HepG2 (cell line): ENCODE measurements around the gene CHTF18. TPM values are rescaled to one million over a fixed set of nuclear protein-coding genes. Genes with fewer than 3 reads are reported as not detected.

ENCODE experiments used
- ATAC-seq: fragments of 200-7000 bp; cut with Tn5 transposase; 3 replicates; pipeline ENCODE4 v1.9.1; 2020; ENCODE audit warnings: mild to moderate bottlenecking, moderate library complexity
- BruUV-seq: library from RNA; stranded (reverse); fragments of 400-500 nt; replicated peaks from 2 replicates; lab custom pipeline; 2021; lab: Mats Ljungman, UMichigan
- CTCF ChIA-PET: fragments of 300-600 bp; formaldehyde crosslinking; extraction: SDS; loops from one replicate; lab custom pipeline; 2021; ENCODE audit warnings: low total read pairs, inconsistent platforms, low intra/inter-chr PET ratio; lab: Yijun Ruan, JAX
- POLR2A ChIA-PET: fragments of 350-600 bp; sonication (Branson Sonifier 250); formaldehyde crosslinking; loops from one replicate; lab custom pipeline; 2020; ENCODE audit warnings: antibody characterized with exemption, inconsistent platforms; lab: Yijun Ruan, JAX
- DNase-seq: peaks from one replicate; pipeline ENCODE4 v3.0.0-alpha.2; 2015; ENCODE audit warnings: low spot score
- FAIRE-seq: peaks from 3 replicates; lab custom pipeline; 2011; peaks lifted over from hg19 to GRCh38; lab: Jason Lieb, UNC
- H2AFZ ChIP-seq: one replicate; pipeline ENCODE4 v1.6.1; 2011; ENCODE audit warnings: low read length, inconsistent platforms
- H3K27ac ChIP-seq: fragments of 300-600 bp; 3 replicates; pipeline ENCODE4 v1.8.0; 2011; ENCODE audit warnings: mixed run types, mild to moderate bottlenecking, mixed read lengths, low read length, inconsistent platforms; ENCODE audit not compliant: insufficient read depth; ENCODE audit errors: extremely low read length
- H3K27me3 ChIP-seq, 2 experiments: fragments of 200-600 bp in 1 of 2; 2 replicates in 1 of 2; 3 replicates in 1 of 2; pipeline versions ENCODE4 v1.6.0 to v1.8.0; 2011; ENCODE audit warnings: low read length in 2 of 2, mild to moderate bottlenecking in 2 of 2, moderate library complexity in 2 of 2, inconsistent platforms in 1 of 2; ENCODE audit not compliant: insufficient read depth in 2 of 2, control insufficient read depth in 1 of 2
- H3K36me3 ChIP-seq, 2 experiments: fragments of 200-600 bp in 1 of 2; replicated peaks in 1 of 2; 2 replicates in 1 of 2; 3 replicates in 1 of 2; pipeline versions ENCODE4 v1.5.1 to v1.8.0; 2011; ENCODE audit warnings: low read length in 2 of 2, inconsistent platforms in 1 of 2; ENCODE audit not compliant: insufficient read depth in 2 of 2, control insufficient read depth in 1 of 2
- H3K4me1 ChIP-seq: 2 replicates; pipeline ENCODE4 v1.5.1; 2012; ENCODE audit warnings: low read length, inconsistent platforms; ENCODE audit not compliant: insufficient read depth
- H3K4me2 ChIP-seq: 2 replicates; pipeline ENCODE4 v1.6.0; 2011; ENCODE audit warnings: low read depth, low read length, inconsistent platforms
- H3K4me3 ChIP-seq, 3 experiments: fragments of 200-600 bp in 1 of 3; sonication (generic), shearing (Covaris generic) in 1 of 3; replicated peaks in 1 of 3; 2 replicates each; pipeline ENCODE4 v1.5.1; 2011 to 2016; ENCODE audit warnings: low read length in 3 of 3, inconsistent platforms in 2 of 3, low read depth in 2 of 3, mild to moderate bottlenecking in 2 of 3, control low read depth in 1 of 3, mixed read lengths in 1 of 3; ENCODE audit not compliant: insufficient read depth in 1 of 3
- H3K79me2 ChIP-seq: one replicate; pipeline ENCODE4 v1.6.1; 2011; ENCODE audit warnings: low read length, inconsistent platforms; ENCODE audit not compliant: insufficient read depth
- H3K9ac ChIP-seq: 2 replicates; pipeline ENCODE4 v1.6.0; 2011; ENCODE audit warnings: mild to moderate bottlenecking, low read depth, low read length, inconsistent platforms; ENCODE audit not compliant: insufficient read depth
- H3K9me3 ChIP-seq: 2 replicates; pipeline ENCODE4 v1.5.1; 2012; ENCODE audit warnings: mild to moderate bottlenecking, low read length
- H4K20me1 ChIP-seq: 2 replicates; pipeline ENCODE4 v1.6.0; 2011; ENCODE audit warnings: inconsistent platforms, mild to moderate bottlenecking, low read length, moderate library complexity; ENCODE audit not compliant: insufficient read depth
- FOSL1 ChIP-seq: sonication (generic); formaldehyde crosslinking; IDR thresholded peaks from 2 replicates; pipeline ENCODE4 v1.9.0; 2021; ENCODE audit warnings: missing genetic modification reagents, borderline replicate concordance
- GLMP ChIP-seq: sonication (generic); formaldehyde crosslinking; IDR thresholded peaks from 2 replicates; pipeline ENCODE4 v1.9.0; 2021; ENCODE audit warnings: missing genetic modification reagents, mild to moderate bottlenecking, borderline replicate concordance
- HOXA5 ChIP-seq: sonication (generic); formaldehyde crosslinking; IDR thresholded peaks from 2 replicates; pipeline ENCODE4 v1.4.0; 2020; ENCODE audit warnings: missing genetic modification reagents
- MEIS2 ChIP-seq: sonication (generic); formaldehyde crosslinking; IDR thresholded peaks from 2 replicates; pipeline ENCODE4 v1.9.0; 2021; ENCODE audit warnings: mild to moderate bottlenecking, missing genetic modification reagents
- PHF5A ChIP-seq: IDR thresholded peaks from one replicate; pipeline ENCODE4 v1.6.1; 2018; ENCODE audit warnings: low read depth, missing genetic modification reagents; ENCODE audit not compliant: unreplicated experiment
- SRSF1 ChIP-seq: fragments of 200-400 bp; formaldehyde crosslinking; optimal IDR thresholded peaks from 2 replicates; pipeline ENCODE3; 2017; ENCODE audit warnings: mild to moderate bottlenecking, low read depth, low read length, moderate library complexity
- ZNF678 ChIP-seq: sonication (generic); formaldehyde crosslinking; IDR thresholded peaks from 2 replicates; pipeline ENCODE4 v1.4.0; 2020; ENCODE audit warnings: mild to moderate bottlenecking, missing genetic modification reagents
- ZNF75D ChIP-seq: sonication (generic); formaldehyde crosslinking; IDR thresholded peaks from 2 replicates; pipeline ENCODE4 v1.8.1; 2023; ENCODE audit warnings: missing genetic modification reagents, mild to moderate bottlenecking, borderline replicate concordance
- ZNF883 ChIP-seq: sonication (generic); formaldehyde crosslinking; IDR thresholded peaks from 2 replicates; pipeline ENCODE4 v1.5.1; 2020; ENCODE audit warnings: mild to moderate bottlenecking, missing genetic modification reagents; ENCODE audit errors: not compliant biosample characterization
- ZXDC ChIP-seq: sonication (generic); formaldehyde crosslinking; IDR thresholded peaks from 2 replicates; pipeline ENCODE4 v1.5.0; 2020; ENCODE audit warnings: mild to moderate bottlenecking, missing genetic modification reagents
- whole genome bisulfite sequencing: methylation state at CpG from one replicate; pipeline ENCODE4 v1.1.6; 2017; ENCODE audit warnings: low lambda C conversion rate; 5-methylcytosine and 5-hydroxymethylcytosine counted together
- in situ Hi-C: cut with HindIII; loops from 2 replicates; pipeline ENCODE4 v1.10.0; 2017; ENCODE audit warnings: low pct_unique_long_range_greater_than_20kb; ENCODE audit not compliant: extremely low pct_ligation_motif_present
- intact Hi-C: fragments of 100-400 bp; cut with micrococcal nuclease; formaldehyde crosslinking; loops from one replicate; pipeline ENCODE4 v1.10.0; 2022; ENCODE audit not compliant: unreplicated experiment
- polyA plus RNA-seq, 8 experiments: library from polyadenylated mRNA; depleted of rRNA in 3 of 8; stranded (reverse) in 7 of 8; unstranded in 1 of 8; fragments of >200 nt; fragmentation: Illumina TruSeq in 4 of 8; extraction: Trizol in 4 of 8; gene quantifications; 2 replicates each; pipeline versions ENCODE4 v1.2.1 to v1.2.3, GENCODE V29; 2011 to 2016; ENCODE audit warnings: low read depth in 4 of 8, missing spikeins in 1 of 8, mixed read lengths in 1 of 8; ENCODE audit not compliant: insufficient read depth in 1 of 8
- total RNA-seq, 5 experiments: library from RNA; depleted of rRNA; stranded (reverse); fragments of >200 nt; fragmentation: Illumina TruSeq; extraction: Trizol; gene quantifications; 2 replicates each; pipeline ENCODE4 v1.2.3, GENCODE V29; 2016; ENCODE audit warnings: low read depth in 1 of 5
- TF ChIP-seq, protein P1 (sequence below): sonication (generic); formaldehyde crosslinking; IDR thresholded peaks from 2 replicates; pipeline ENCODE4 v1.5.1; 2020; ENCODE audit warnings: mild to moderate bottlenecking, moderate library complexity, missing genetic modification reagents
- TF ChIP-seq, protein P2 (sequence below): sonication (generic); formaldehyde crosslinking; IDR thresholded peaks from 2 replicates; pipeline ENCODE4 v1.5.1; 2020; ENCODE audit warnings: mild to moderate bottlenecking, missing genetic modification reagents
- TF ChIP-seq, protein P3 (sequence below): sonication (generic); formaldehyde crosslinking; IDR thresholded peaks from 2 replicates; pipeline ENCODE4 v1.5.1; 2020; ENCODE audit warnings: missing genetic modification reagents, mild to moderate bottlenecking, borderline replicate concordance

Gene CHTF18
- total and polyA plus RNA-seq, 2 of the 13 experiments (the other 11 are each of a cell fraction or from before 2014, with no cell fraction given) = 8.6 to 22.9 TPM

GRCh38 chr16:842711-843560, 54.5 kb downstream of the CHTF18 start:
- DNase-seq (no peak), ATAC-seq (no peak), FAIRE-seq (no peak)
- no peaks in the 10 kb centered on the region for H3K79me2 ChIP-seq
- no peak overlapping the region for H3K4me2 ChIP-seq
- H3K27ac ChIP-seq = no peak overlapping the region
- CTCF ChIA-PET = no interaction called here
- no peaks in the 10 kb centered on the region for H3K36me3 ChIP-seq
- H2AFZ ChIP-seq = no peak overlapping the region
- H3K27me3 ChIP-seq = peaks cover 12 to 55% of the 10 kb centered on the region in 2 experiments
- H3K4me1 ChIP-seq = no peaks in the 10 kb centered on the region
- H3K9ac ChIP-seq = no peak overlapping the region
- POLR2A ChIA-PET = no interaction called here
- H3K4me3 ChIP-seq = no peak overlapping the region
- H4K20me1 ChIP-seq = no peaks in the 10 kb centered on the region
- H3K9me3 ChIP-seq = no peaks in the 10 kb centered on the region
- no TSS peak for BruUV-seq
- in situ Hi-C loops (no loop called here), intact Hi-C loops (no loop called here)
- 32% methylated on average over 11 of the region's 33 CpGs for WGBS
- TF ChIP-seq PHF5A (CRISPR knock-in tag) (no peak), SRSF1 (no peak), ZNF883 (CRISPR knock-in tag) (no peak), ZNF75D (CRISPR knock-in tag) (no peak), FOSL1 (CRISPR knock-in tag) (no peak), ZNF678 (CRISPR knock-in tag) (no peak), HOXA5 (CRISPR knock-in tag) (no peak), GLMP (CRISPR knock-in tag) (no peak), MEIS2 (CRISPR knock-in tag) (no peak), ZXDC (no peak)
- TF ChIP-seq, protein P1, sequence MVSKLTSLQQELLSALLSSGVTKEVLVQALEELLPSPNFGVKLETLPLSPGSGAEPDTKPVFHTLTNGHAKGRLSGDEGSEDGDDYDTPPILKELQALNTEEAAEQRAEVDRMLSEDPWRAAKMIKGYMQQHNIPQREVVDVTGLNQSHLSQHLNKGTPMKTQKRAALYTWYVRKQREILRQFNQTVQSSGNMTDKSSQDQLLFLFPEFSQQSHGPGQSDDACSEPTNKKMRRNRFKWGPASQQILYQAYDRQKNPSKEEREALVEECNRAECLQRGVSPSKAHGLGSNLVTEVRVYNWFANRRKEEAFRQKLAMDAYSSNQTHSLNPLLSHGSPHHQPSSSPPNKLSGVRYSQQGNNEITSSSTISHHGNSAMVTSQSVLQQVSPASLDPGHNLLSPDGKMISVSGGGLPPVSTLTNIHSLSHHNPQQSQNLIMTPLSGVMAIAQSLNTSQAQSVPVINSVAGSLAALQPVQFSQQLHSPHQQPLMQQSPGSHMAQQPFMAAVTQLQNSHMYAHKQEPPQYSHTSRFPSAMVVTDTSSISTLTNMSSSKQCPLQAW (CRISPR knock-in tag) = no peak
- TF ChIP-seq, protein P2, sequence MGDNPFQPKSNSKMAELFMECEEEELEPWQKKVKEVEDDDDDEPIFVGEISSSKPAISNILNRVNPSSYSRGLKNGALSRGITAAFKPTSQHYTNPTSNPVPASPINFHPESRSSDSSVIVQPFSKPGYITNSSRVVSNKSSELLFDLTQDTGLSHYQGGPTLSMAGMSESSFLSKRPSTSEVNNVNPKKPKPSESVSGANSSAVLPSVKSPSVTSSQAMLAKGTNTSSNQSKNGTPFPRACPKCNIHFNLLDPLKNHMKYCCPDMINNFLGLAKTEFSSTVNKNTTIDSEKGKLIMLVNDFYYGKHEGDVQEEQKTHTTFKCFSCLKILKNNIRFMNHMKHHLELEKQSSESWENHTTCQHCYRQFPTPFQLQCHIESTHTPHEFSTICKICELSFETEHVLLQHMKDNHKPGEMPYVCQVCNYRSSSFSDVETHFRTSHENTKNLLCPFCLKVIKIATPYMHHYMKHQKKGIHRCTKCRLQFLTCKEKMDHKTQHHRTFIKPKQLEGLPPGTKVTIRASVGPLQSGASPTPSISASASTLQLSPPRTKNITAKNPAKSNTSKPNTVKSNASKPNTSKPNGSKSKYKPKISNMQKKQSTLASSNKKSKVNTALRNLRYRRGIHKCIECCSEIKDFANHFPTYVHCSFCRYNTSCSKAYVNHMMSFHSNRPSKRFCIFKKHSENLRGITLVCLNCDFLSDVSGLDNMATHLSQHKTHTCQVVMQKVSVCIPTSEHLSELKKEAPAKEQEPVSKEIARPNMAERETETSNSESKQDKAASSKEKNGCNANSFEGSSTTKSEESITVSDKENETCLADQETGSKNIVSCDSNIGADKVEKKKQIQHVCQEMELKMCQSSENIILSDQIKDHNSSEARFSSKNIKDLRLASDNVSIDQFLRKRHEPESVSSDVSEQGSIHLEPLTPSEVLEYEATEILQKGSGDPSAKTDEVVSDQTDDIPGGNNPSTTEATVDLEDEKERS (CRISPR knock-in tag) = no peak
- TF ChIP-seq, protein P3, sequence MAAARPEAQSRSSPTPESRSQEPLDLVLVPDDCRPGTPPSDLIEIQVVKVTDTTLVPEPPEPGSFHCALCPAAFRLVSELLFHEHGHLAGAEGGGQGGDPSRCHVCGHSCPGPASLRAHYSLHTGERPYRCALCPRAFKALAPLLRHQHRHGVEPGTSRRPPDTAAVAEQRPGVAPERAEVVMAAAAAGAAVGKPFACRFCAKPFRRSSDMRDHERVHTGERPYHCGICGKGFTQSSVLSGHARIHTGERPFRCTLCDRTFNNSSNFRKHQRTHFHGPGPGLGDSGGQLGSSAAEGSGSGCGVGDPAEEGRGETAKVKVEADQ (CRISPR knock-in tag) = no peak
